GM21723 (cell line): Measurements from ENCODE around the gene NECTIN3.

Experiments used
- ATAC-seq: cut with Tn5 transposase; IDR thresholded peaks from one replicate; pipeline ENCODE4 v1.9.1; 2021; ENCODE audit warnings: mild to moderate bottlenecking, moderate library complexity; ENCODE audit not compliant: unreplicated experiment

The NECTIN3 gene

DNA sequence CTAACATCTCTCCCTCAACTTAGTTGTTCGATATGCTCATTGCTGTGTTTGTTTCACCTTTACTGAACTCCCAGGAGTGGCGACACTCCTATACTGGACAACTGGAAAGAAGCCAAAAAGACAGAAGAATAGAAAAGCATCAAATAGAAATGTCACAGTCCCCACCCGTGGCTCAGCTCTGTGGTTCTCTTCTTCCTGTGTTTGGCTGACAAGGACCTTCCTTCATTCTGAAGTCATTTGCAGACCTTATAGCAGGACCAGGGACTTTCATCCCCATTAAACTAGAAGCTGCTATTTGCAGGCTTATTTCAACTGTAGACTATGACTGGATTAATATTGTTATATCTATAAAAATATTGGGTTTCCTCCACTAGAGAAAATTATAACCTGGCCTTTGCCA is 125.9 kb downstream of the NECTIN3 start:
- no peak for ATAC-seq

DNA sequence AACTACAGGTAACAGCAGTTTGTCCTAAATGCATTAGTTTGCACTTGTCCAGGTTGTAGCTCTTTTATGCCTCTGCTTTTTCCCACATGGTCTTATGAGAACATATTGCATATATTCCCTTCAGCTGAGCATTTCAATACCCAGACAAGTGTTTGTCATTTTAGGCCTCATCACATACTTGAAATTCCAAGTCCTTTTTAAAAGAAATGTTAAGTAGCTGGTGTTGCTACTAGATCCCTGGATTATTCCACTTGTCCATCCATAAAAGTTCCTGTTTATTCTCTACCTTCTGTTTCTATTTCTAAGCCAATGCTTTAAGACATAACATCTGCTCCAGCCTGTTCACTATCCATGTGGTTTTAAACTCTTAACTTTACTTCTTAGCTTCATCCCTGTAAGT is 128.4 kb downstream of the NECTIN3 start:
- ATAC-seq = no peak

- no peak for ATAC-seq
These were observed 138.5 kb downstream of the NECTIN3 start for GRCh38 chr3:111210003-111210711.

DNA sequence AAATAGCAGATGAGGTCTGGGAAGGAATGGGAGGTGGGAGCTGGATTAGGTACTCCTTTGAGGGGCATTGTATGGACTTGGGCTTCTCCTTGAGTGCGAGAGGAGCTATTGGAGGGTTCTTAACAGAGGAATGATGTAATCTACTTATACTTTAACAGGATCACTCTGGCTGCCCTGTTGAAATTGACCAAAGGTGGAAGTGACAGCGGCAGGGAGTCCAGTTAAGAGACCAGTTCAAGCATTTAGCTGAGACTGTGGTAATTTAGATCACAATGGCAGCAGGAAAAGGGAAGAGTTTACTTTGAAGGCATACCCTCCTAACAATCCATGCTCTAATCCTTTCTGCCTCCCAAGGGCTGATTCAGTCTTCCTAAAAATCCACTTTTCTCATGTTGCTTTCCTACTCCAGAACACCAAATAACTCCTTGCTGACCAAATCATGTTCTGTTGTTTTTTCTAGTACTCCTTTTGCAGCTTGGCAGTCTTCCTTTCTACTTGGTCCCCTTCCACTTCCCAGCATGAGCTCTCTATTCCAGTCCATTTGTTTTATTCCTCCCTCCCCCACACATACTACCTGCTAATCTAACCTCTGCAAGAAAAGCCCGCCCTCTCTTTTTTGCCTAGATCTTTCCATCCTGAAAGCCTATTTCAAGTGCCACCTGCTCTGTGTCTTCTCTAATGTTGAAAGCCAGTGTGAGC is 139.4 kb downstream of the NECTIN3 start:
- no peak for ATAC-seq

DNA sequence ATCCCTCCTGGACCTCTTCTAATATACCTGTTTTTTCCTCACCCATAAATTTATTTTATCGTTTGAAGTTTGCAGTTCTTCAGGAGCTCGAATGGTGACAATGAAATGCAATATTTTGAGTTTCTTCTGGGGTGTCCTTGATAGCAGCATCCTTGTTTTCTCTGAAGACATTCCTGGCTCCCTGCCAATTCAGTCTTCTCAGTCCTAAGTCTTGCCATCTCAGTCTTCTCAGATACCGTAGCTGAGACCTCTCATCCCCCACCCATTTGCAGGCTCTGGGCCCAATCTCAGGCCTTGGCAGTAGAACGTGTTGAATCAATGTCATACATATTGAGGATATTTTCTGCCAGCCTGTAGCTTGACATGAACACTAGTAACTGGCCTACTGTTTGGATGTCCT is 140.9 kb downstream of the NECTIN3 start:
- no peak for ATAC-seq

DNA sequence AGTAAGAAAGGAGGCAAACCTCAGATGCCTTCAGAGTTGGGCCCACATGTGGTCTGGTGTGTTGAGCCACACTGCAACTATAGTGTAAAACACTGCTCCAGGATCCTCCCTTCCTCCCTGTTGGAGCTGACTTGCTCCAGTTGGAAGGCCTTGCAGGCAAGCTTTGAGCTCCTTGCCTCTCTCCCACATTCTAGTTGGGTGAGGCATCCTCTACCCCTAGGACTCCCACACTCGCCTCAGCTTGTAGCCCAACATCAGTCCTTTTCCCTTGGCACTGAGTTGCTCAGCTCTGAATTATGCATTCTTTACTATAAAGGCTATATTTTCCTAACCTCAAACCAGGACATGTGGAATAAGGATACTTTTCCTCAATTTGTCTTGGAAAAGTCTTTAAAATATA is 143.9 kb downstream of the NECTIN3 start:
- no peak for ATAC-seq

- no peak for ATAC-seq
These were observed 147.0 kb downstream of the NECTIN3 start for GRCh38 chr3:111218615-111219014.

DNA sequence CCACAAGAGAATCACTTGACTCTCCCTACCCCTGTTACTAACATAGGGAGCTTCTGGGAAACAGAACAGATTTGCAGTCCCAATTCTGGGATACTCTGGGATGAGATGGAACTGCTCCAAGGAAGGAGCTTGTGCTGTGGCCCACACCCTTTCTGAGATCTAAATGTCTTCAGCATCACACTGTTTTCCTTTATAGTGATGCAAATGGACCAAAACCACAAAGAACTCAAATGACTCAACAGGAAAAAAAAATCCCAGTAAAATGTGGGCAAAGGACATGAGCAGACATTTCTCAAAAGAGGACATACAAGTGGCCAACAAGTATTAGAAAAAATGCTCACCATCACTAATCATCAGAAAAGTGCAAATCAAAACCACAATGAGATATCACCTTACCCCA is 155.6 kb downstream of the NECTIN3 start:
- no peak for ATAC-seq

GRCh38 chr3:111229301-111229700 is 157.7 kb downstream of the NECTIN3 start:
- ATAC-seq = no peak

GRCh38 chr3:111236836-111237713 is 165.5 kb downstream of the NECTIN3 start:
- no peak for ATAC-seq

GRCh38 chr3:111237946-111238345 is 166.3 kb downstream of the NECTIN3 start:
- no peak for ATAC-seq

- ATAC-seq = peak; percentile 95
These were observed 167.3 kb downstream of the NECTIN3 start for GRCh38 chr3:111238885-111239284.

- ATAC-seq = no peak
These were observed 170.3 kb downstream of the NECTIN3 start for GRCh38 chr3:111241960-111242359.
